Smooth muscle cell (in vitro differentiated cells): ENCODE results near the gene EML4. TPM values are rescaled to one million over a fixed set of nuclear protein-coding genes. Genes with fewer than 3 reads are reported as not detected.

Experiments
- DNase-seq: peaks from one replicate; lab custom pipeline; 2025; ENCODE audit not compliant: unreplicated experiment; lab: John Stamatoyannopoulos, UW
- H2AFZ ChIP-seq: fragments of 200-600 bp; sonication (generic); 2 replicates; pipeline ENCODE4 v1.6.0; 2016; ENCODE audit warnings: antibody characterized with exemption, low read depth, mild to moderate bottlenecking
- H3F3A ChIP-seq: fragments of 200-600 bp; sonication (generic); 2 replicates; pipeline ENCODE4 v1.6.0; 2017; ENCODE audit warnings: antibody characterized with exemption, low read depth
- H3K27ac ChIP-seq: fragments of 200-600 bp; sonication (generic); 2 replicates; pipeline ENCODE4 v1.5.1; 2016; ENCODE audit warnings: low read depth, mild to moderate bottlenecking
- H3K27me3 ChIP-seq: fragments of 200-600 bp; sonication (generic); 2 replicates; pipeline ENCODE4 v1.6.1; 2016; ENCODE audit warnings: low read depth, mild to moderate bottlenecking
- H3K36me3 ChIP-seq: fragments of 200-600 bp; sonication (generic); 2 replicates; pipeline ENCODE4 v1.5.1; 2016; ENCODE audit warnings: low read depth
- H3K4me1 ChIP-seq: fragments of 200-600 bp; sonication (generic); 2 replicates; pipeline ENCODE4 v1.5.1; 2016; ENCODE audit warnings: low read depth
- H3K4me2 ChIP-seq: fragments of 200-600 bp; sonication (generic); 2 replicates; pipeline ENCODE4 v1.6.0; 2016; ENCODE audit warnings: mild to moderate bottlenecking
- H3K4me3 ChIP-seq: fragments of 200-600 bp; sonication (generic); 2 replicates; pipeline ENCODE4 v1.5.1; 2016; ENCODE audit warnings: mild to moderate bottlenecking
- H3K79me2 ChIP-seq: fragments of 200-600 bp; sonication (generic); 2 replicates; pipeline ENCODE4 v1.6.0; 2016; ENCODE audit warnings: low read depth, mild to moderate bottlenecking
- H3K9ac ChIP-seq: fragments of 200-600 bp; sonication (generic); 2 replicates; pipeline ENCODE4 v1.6.0; 2016; ENCODE audit warnings: low read depth
- H3K9me3 ChIP-seq: fragments of 200-600 bp; sonication (generic); replicated peaks from 2 replicates; pipeline ENCODE4 v1.5.1; 2016; ENCODE audit warnings: low read depth
- H4K20me1 ChIP-seq: fragments of 200-600 bp; sonication (generic); 2 replicates; pipeline ENCODE4 v1.6.0; 2016; ENCODE audit warnings: low read depth
- CTCF ChIP-seq: fragments of 200-600 bp; sonication (generic); IDR thresholded peaks from 2 replicates; pipeline ENCODE4 v1.5.1; 2017; ENCODE audit warnings: borderline replicate concordance, mild to moderate bottlenecking, antibody characterized with exemption; ENCODE audit not compliant: insufficient read depth, poor library complexity, severe bottlenecking
- WGBS: methylation state at CpG from one replicate; pipeline ENCODE4 v1.1.7; 2016; ENCODE audit warnings: low lambda C conversion rate; 5-methylcytosine and 5-hydroxymethylcytosine counted together
- polyA plus RNA-seq: library from polyadenylated mRNA; unstranded; fragments of >200 nt; fragmentation: Nextera tagmentation; extraction: Ambion mirVana; gene quantifications from 2 replicates; pipeline ENCODE4 v1.2.1, GENCODE V29; 2016
- total RNA-seq: library from RNA; depleted of rRNA; stranded (reverse); fragments of >200 nt; gene quantifications from 2 replicates; pipeline ENCODE4 v1.2.3, GENCODE V29; 2014

EML4 gene
- total and polyA plus RNA-seq, 2 experiments from 2014 or later: 33.6 to 46.2 TPM

DNA sequence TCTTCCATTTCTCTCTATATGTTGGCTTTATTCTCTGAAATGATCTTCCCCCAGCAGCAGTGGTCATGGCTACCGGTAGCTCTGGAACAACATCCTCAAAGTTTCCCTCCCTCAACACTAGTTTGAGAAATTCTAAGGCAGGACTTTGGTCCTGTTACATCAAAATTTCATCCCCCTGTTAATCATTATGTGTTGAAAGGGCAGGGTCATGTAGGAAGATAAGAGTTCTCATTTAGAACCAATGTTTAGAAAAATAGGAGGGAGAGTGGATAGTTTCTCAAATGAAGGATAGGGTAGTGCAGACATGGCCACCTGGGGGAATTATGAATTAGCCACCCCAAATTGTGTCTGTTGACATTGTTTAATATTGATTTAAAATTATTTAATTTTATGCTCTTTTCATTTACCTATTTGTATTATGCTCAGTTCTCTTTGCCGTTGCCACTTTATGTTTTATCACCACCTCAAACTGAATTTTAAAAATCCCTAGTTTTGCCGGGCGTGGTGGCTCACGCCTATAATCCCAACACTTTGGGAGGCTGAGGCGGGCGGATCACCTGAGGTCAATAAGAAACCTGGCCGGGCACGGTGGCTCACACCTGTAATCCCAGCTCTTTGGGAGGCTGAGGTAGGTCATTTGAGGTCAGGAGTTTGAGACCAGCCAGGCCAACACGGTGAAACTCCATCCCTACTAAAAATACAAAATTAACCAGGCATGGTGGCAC, 22.3 kb downstream of the EML4 start:
- WGBS: 89% methylated on average over 10 of the region's 10 CpGs

GRCh38 chr2:42192010-42192373, 22.8 kb downstream of the EML4 start:
- no peak for DNase-seq
- no peak overlapping the region for H3K27ac ChIP-seq
- H3F3A ChIP-seq: peaks cover 18% of the 10 kb centered on the region
- no peak overlapping the region for H2AFZ ChIP-seq
- peaks cover 81% of the 10 kb centered on the region for H3K79me2 ChIP-seq
- peaks cover 32% of the 10 kb centered on the region for H3K4me1 ChIP-seq
- TF ChIP-seq CTCF: no peak
- no peaks in the 10 kb centered on the region for H3K27me3 ChIP-seq
- no peak overlapping the region for H3K9ac ChIP-seq
- no peak overlapping the region for H3K4me3 ChIP-seq
- 94% methylated on average over 5 of the region's 5 CpGs for WGBS
- no peak overlapping the region for H3K4me2 ChIP-seq
- peaks cover 40% of the 10 kb centered on the region for H4K20me1 ChIP-seq
- H3K36me3 ChIP-seq: no peaks in the 10 kb centered on the region
- no peaks in the 10 kb centered on the region for H3K9me3 ChIP-seq

More for the DNA sequence above, 22.3 kb downstream of the EML4 start:
- no peaks in the 10 kb centered on the region for H3K36me3 ChIP-seq
- no peak for TF ChIP-seq CTCF
- H3K4me3 ChIP-seq: no peak overlapping the region
- peaks cover 86% of the 10 kb centered on the region for H3K79me2 ChIP-seq
- DNase-seq: no peak
- H3K9ac ChIP-seq: no peak overlapping the region
- H3K4me2 ChIP-seq: no peak overlapping the region
- no peaks in the 10 kb centered on the region for H3K27me3 ChIP-seq
- H3F3A ChIP-seq: peaks cover 14% of the 10 kb centered on the region
- H4K20me1 ChIP-seq: peaks cover 41% of the 10 kb centered on the region
- H3K27ac ChIP-seq: no peak overlapping the region
- H3K4me1 ChIP-seq: peaks cover 26% of the 10 kb centered on the region
- no peak overlapping the region for H2AFZ ChIP-seq
- H3K9me3 ChIP-seq: no peaks in the 10 kb centered on the region

DNA sequence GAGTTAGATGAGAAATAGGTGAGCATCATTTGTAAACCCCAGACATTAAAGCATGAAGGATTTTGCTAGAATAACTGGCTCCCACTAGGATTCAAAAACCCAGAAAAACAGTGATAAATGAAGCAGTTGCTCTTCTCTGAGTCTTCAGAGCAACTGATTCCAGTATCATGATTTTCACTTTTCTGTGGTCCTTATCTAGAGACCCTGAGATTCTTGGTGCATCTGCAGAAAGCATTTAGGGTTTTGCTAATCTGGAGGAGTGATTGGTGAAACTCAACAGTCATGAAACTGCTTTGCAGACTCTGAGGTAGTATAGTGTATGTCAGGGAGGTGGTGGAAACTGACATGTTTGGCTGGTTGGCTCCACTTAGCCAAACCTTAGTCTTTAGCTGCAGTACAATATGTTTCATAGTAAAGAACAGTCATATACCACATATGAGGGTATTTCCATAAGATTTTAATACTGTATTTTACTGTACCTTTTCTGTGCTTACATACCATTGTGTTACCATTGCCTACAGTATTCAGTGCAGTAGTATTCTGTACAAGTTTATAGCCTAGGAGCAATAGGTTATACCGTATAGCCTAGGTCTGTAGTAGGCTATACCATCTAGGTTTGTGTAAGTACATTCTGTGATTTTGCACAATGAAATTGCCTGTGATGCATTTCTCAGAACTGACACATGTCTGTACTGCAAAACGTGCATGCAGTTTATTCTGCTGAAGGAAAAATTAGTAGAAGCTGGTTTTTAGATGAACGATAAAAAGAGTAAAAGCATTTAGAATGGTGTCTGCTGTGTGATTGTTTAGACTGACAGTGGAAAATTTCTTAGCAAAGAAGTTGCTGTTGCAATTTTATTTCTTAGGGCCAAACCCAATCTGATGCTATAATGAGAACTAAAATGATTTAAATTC, 23.8 kb downstream of the EML4 start:
- no peaks in the 10 kb centered on the region for H3K9me3 ChIP-seq
- no peak overlapping the region for H3K9ac ChIP-seq
- no peak overlapping the region for H2AFZ ChIP-seq
- no peak for TF ChIP-seq CTCF
- peak overlapping the region; percentile 51 for H3K4me2 ChIP-seq
- H3K27ac ChIP-seq: peak overlapping the region; percentile 4
- peaks cover 38% of the 10 kb centered on the region for H3K4me1 ChIP-seq
- no peaks in the 10 kb centered on the region for H3K27me3 ChIP-seq
- whole genome bisulfite sequencing: 79% methylated on average over 3 of the region's 3 CpGs
- peaks cover 40% of the 10 kb centered on the region for H4K20me1 ChIP-seq
- H3K4me3 ChIP-seq: no peak overlapping the region
- H3K79me2 ChIP-seq: peaks cover 80% of the 10 kb centered on the region
- H3F3A ChIP-seq: peaks cover 27% of the 10 kb centered on the region
- no peak for DNase-seq
- no peaks in the 10 kb centered on the region for H3K36me3 ChIP-seq
